Cortex of kidney (tissue), 1 donor: Measurements from ENCODE around the gene TECTA.
"Not testable (repeated sequence)": the region's sequence is repeated elsewhere in the genome, so short reads cannot be mapped to it uniquely, and the experiment has no call there.

ENCODE experiments used
- DNase-seq: peaks from one replicate; lab custom pipeline; 2025; lab: John Stamatoyannopoulos, UW

The TECTA gene

GRCh38 chr11:121229495-121230215, 128.6 kb downstream of the TECTA start:
- DNase-seq: no peak

GRCh38 chr11:121231576-121232278, 130.7 kb downstream of the TECTA start:
- no peak for DNase-seq

GRCh38 chr11:121235057-121235456, 134.0 kb downstream of the TECTA start:
- DNase-seq: no peak

- no peak for DNase-seq
Observed at GRCh38 chr11:121236115-121237001, 135.3 kb downstream of the TECTA start.

GRCh38 chr11:121237247-121237646, 136.2 kb downstream of the TECTA start:
- DNase-seq: not testable (repeated sequence)

GRCh38 chr11:121237686-121238658, 136.9 kb downstream of the TECTA start:
- no peak for DNase-seq

- DNase-seq: no peak
Observed at GRCh38 chr11:121238956-121239355, 137.9 kb downstream of the TECTA start.

GRCh38 chr11:121240001-121240400, 139.0 kb downstream of the TECTA start:
- not testable (repeated sequence) for DNase-seq

- DNase-seq: no peak
Observed at GRCh38 chr11:121240650-121241303, 139.7 kb downstream of the TECTA start.
